GM21390 (cell line): ENCODE results near the gene LONRF2.

Experiments used
- ATAC-seq: cut with Tn5 transposase; IDR thresholded peaks from one replicate; pipeline ENCODE4 v1.9.1; 2021; ENCODE audit not compliant: unreplicated experiment

Gene LONRF2

DNA sequence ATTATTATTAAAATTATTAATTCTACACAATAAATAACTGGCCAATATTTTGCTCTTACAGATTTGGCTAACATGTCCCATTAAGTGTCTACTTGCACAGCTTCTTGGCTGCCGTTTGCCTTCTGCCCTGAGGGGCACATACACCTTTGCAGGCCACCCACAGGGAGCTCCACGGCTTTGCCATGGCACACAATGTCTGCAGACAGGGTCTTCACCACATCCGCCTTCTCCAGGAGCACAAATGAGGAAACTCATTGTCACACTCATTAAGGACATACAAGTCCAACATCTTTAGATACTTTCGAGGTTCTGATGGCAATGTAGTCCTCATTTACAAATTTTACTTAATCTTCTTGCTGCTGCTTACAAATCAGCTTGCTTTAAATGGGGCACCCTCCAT lies 45.6 kb downstream of the LONRF2 start:
- ATAC-seq: no peak

- ATAC-seq: no peak
Measured at GRCh38 chr2:100275200-100275589, 47.1 kb downstream of the LONRF2 start.

DNA sequence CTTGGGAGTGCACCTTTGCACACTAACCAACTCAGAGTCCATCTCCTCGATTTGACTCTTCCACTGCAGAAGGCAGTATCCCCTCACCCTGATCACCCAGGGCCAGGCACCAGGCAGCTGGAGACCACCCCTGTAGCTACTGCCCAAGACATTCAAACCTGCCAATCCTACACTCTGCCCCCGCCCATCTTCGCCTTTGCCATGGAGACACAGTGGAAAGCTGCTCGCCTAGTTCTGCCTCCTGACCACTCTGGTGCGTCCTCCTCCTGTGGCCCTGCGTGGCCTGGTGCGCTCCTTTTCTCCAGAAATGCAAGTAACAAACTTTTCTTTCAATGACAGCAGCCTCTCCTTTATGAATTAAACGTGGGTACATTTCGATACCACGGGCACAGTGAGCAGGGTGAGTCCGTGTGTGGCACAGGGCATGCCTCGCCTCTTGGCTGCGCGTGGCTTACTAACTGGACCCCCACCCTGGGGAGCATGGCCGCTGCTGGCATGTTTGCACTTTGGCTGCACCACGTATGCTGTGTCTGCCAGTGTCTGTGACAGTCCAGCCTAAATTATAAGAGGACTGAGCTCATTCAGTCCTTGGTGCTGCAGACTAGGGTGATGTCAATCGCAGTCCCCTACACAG lies 47.6 kb downstream of the LONRF2 start:
- ATAC-seq: no peak

DNA sequence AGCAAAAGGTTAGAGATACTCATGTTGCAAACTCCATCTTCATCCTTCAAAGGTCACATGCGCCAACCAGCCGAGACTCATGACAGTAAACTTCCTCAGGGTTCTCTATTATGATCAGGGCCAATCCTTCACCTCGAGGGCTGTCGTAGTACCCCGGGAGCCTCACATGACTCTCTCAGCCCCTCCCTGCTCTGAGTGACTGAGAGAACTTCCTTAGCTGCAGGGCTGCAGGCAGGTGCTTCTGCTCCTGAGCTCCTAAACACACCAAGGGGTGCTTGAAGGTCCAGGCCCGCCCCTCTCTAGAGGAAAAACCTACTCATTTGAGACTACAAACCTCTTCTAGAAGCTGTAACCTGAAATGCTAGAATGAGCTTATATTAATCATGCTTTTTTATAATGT lies 48.2 kb downstream of the LONRF2 start:
- ATAC-seq: no peak

DNA sequence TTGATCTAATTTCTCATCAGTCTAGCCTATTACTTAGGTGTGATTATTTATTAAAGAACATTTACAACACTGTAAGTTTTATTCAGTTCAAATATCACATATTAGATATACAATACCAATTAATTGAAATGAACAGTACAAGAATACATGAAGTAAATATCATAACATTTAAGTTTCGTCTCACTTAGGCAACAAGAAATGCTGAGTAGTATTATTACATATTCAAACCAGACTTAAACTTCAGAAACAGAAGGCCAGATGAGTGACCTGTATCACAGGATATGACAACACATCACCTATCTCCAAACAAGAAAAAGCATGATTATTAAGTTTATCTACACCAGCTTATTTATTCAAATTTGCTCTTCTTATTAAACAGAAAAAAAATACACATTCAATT lies 48.9 kb downstream of the LONRF2 start:
- ATAC-seq: no peak

DNA sequence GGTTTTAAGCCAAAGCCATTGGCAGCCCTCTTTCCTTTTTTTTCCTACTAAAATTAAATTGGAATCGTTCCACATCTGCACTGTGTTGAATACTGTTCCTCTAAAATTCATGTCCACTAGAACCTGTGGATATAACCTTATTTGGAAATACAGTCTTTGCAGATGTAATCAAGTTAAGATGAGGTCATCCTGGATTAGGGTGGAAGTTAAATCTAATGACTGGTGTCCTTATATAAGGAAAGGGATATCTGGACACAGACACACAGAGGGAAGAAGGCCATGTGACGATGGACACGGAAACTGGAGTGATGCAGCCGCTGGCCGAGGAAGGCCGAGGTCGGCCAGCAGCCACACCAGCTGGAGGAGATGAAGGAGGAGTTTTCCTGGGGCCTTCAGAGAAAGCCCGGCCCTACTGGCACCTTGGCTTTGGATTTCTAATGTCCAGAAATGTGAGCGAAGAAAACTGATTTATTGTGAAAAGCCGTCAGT lies 49.4 kb downstream of the LONRF2 start:
- ATAC-seq: no peak

DNA sequence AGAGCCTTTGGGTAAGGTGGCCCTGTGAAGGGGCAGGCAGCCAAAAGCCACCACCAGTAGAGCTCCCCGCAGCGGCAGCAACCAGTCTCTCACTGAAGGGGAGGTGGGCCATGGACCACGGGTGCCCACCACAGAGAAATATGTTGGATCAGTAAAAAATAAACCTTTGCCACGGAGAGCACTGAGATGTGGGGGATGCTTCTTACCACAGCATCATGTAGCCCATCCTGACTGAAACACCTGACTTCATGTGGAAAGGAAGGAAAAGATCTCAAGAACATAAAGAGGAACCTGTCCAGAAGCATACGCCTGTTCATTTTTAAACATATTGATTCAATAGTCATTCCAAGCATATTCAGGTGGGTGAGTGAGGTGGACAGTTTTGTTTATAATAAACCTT lies 51.1 kb downstream of the LONRF2 start:
- ATAC-seq: no peak

GRCh38 chr2:100270381-100271146 lies 51.7 kb downstream of the LONRF2 start:
- no peak for ATAC-seq

DNA sequence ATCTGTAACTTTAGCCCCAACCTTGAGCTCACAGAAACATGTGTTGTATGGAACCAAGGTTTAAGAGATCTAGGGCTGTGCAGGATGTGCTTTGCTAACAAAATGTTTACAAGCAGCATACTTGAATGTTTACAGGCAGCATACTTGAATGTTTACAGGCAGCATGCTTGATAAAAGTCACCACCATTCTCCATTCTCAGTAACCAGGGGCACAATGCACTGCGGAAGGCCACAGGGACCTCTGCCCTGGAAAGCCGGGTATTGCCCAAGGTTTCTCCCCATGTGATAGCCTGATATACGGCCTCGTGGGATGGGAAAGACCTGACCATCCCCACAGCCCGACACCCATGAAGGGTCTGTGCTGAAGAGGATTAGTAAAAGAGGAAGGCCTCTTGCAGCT lies 52.4 kb downstream of the LONRF2 start:
- ATAC-seq: no peak

- ATAC-seq: no peak
Measured at GRCh38 chr2:100268986-100269385, 53.3 kb downstream of the LONRF2 start.

DNA sequence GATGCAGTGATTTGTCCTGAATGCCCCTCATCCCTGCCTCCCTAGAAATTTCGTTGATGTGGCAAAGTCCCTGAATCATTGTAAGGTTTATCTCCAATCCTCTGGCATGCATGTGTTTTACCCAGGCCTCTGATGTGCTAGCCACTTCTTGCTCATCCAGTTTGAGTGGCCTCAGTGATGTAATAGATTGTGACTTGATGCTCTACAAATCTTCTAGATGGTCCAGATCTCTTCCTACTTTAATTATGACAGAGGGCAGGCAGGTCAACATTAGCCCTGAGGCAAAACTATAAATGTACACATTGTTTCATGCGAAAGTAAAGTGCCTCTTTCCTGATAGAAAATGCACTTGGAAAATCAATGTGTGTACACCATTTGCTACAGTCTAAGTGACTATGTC lies 54.5 kb downstream of the LONRF2 start:
- no peak for ATAC-seq

DNA sequence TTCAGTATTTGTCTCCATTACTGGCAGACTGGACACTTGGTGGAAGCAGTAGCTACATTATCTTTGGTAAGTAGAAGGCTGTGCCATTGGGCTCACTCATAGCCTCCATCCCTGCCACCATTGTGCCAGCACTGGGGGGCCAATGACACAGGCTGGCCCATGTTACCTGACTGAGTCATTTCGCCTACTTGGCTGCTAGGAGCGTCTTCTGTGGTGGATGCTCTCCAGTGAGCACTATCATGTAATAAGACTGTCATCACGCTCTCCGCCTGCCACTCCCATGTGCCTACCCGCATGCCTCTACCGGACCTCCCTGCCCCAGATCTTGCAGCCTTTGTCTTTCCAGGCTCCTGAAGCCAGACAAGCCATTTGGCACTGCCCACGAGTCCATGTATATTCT lies 56.2 kb downstream of the LONRF2 start:
- no peak for ATAC-seq

DNA sequence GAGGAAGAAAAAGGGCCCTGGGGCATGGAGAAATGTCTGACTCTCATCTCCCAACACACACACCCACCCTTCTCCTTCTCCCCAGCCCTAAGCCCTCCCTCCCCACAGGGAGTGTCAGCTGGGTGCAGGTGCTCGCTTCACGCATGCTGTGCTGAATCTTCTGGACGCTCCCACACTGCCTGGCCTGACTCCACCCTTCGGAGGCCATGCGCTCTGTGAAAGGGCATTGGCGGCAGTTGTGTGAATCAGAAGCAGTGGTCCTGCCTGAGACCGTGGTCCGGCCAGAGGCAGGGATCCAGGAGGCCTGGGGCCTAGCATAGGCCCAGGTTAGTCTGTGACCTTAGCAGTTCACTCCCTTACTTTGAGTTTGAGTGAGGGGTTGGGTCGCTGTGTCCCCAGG lies 57.1 kb downstream of the LONRF2 start:
- ATAC-seq: no peak

- ATAC-seq: no peak
Measured at GRCh38 chr2:100264651-100265050, 57.6 kb downstream of the LONRF2 start.

DNA sequence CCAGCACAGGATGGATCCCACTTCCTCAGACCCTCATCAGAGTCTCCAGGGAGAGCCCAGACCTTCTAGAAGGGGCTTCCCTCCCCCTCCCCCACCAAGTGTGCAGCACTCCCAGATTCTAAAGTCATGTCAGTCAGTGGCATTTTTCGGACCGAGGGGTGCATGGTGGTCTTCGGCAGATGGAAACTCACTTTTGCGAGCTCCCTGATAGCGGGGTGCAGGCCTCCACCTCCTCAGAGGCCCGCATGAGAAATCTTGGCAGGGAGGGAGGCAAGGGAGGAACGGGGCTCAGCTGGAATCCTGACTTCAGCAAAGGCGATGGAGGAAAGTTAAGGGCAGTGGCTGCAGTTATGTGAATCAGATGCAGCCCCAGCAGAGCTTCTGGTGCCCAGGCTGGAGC lies 58.2 kb downstream of the LONRF2 start:
- ATAC-seq: no peak

DNA sequence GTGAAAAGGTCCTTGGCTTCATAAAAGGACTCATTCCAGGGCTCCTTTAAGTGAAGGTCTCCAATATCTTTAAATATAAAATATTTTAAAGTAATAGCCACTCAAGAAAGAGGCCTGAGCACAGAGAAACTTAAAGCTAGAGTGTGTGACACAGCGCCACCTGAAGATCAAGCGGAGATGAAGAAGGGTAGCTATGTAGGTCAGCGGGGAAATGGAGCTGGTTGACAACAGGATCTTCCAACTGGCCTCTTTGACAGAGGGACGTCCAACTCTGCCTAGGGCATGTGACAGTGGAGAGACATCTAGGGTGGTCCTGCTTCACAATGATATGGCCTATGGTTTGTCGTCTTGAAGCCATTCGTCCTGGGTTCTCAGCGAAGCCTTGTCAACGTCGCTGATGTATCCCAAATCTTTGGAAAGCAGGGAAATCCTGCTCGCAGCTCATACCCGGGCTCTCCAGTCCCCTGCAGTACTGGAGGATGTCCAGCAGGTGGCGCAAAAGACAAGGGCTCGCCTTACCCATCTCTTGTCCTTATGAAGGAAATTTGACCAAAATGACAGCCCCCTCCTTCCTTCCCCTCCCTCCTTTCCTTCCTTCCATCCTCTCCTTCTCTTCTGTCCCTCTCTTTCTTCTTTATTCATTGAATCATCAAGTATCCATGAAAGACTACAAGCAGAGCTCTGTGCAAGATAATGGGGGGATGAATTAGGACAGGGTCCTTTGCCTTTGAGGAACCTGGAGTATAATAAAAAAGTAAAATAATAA lies 59.6 kb downstream of the LONRF2 start:
- peak; percentile 48 for ATAC-seq

DNA sequence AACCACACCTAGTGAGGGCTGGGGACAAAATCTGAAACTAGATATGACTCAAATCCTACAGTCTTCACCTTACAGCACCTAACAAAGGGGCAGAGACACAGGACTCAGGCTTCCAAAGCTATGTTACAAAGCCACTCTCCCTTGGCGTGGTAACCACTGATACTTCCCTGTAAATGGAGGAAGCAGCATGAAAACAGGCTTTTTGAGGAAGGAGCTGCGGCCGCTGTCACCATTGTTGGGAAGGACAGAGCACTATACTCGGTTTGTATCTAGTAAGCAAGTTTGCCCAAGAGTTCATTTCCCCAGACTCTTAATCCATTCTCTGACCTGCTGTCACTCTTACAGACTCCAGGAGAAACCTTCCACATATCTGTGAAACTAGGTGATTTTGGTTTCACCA lies 60.3 kb downstream of the LONRF2 start:
- ATAC-seq: no peak

DNA sequence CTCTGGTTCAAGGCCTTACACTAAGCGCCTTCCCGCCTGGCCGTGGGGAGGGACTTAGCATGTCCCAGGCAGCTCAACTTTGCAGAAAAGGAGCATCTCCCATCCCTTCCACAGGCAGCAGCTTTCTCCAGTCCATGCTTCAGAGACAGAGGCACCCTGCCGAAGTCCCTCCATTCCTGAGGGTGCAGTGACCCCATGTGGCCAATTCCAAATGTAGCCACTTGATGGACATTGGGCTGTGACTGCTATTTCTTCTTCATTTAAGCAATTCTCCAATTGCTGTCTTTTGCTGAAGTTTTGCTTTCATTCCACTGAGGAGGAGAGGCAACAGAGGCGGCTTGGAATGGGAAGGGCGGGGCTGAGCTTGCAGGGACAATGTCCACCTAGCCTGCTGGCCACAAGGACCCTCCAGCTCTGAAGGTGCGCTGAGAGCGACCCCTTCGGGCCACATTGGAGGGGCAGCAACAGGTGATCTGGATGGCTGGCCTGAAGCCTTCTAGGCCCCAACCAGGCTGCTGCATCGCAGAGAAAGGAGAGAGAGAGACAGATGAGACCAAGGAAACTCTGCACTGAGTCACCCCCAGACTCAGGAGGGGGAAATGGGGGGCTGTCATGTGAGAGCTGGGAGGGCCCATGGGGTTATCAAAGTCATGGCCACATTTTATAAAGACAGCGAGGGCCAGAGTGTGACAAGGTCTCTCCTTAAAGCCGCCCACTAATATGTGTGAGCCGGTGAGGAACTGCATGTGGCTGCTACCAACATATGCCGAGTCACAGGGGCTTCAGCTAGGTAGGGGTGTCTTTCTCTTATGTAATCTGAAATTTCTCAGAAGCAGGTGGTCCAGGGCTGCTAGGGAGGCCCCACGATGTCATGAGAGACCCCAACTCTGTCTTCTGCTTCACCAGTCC lies 61.3 kb downstream of the LONRF2 start:
- no peak for ATAC-seq

GRCh38 chr2:100259106-100259505 lies 63.2 kb downstream of the LONRF2 start:
- no peak for ATAC-seq

DNA sequence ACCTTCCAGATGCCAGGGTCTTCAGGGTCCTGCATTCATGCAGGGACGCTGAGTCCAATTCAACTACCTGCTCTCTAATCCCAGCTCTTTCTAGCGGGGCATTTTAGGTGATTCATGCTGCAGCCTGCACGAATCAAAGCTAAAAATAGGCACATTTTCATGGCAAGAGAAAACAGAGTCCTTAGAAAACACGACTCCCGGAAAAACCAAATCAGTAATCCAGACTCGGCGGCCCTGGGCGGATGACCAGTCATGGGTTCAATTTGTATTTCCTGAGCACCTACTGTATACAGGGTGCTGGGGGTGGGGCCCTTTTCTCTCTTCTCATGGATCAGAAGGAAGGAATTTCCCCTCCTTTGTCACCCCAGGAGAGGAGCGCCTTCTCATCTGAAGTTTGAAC lies 64.4 kb downstream of the LONRF2 start:
- no peak for ATAC-seq

- no peak for ATAC-seq
Measured at GRCh38 chr2:100256849-100257248, 65.5 kb downstream of the LONRF2 start.
